Stimulated activated CD8-positive, alpha-beta memory T cell treated with anti-CD3 and anti-CD28 coated beads, Interleukin-12 subunit alpha, Interleukin-12 subunit beta, amount 100 ng/mL, for 24 hours (primary cell): Measurements from ENCODE around the gene TAF11L5.
"Not testable (repeated sequence)": the region's sequence is repeated elsewhere in the genome, so short reads cannot be mapped to it uniquely, and the experiment has no call there.

Experiments used
- DNase-seq: peaks from one replicate; pipeline ENCODE4 v3.0.0-alpha.2; 2020; ENCODE audit errors: extremely low read depth

The TAF11L5 gene

GRCh38 chr5:17524935-17525334 lies at the start of gene TAF11L5:
Gene TAF11L5, plus strand, starts transcription at chr5:17525235.
- not testable (repeated sequence) for DNase-seq

- DNase-seq = no peak
Observed at GRCh38 chr5:17477043-17477442, 48.0 kb upstream of the TAF11L5 start.

GRCh38 chr5:17477573-17478265 lies 47.3 kb upstream of the TAF11L5 start:
- DNase-seq = no peak

- DNase-seq = no peak
Observed at GRCh38 chr5:17481378-17481777, 43.7 kb upstream of the TAF11L5 start.

- no peak for DNase-seq
Observed at GRCh38 chr5:17482790-17483189, 42.2 kb upstream of the TAF11L5 start.

- not testable (repeated sequence) for DNase-seq
Observed at GRCh38 chr5:17486464-17487173, 38.4 kb upstream of the TAF11L5 start.

- no peak for DNase-seq
Observed at GRCh38 chr5:17487174-17487512, 37.9 kb upstream of the TAF11L5 start.

- DNase-seq = not testable (repeated sequence)
Observed at GRCh38 chr5:17491257-17491656, 33.8 kb upstream of the TAF11L5 start.

- no peak for DNase-seq
Observed at GRCh38 chr5:17492770-17493169, 32.3 kb upstream of the TAF11L5 start.

- DNase-seq = no peak
Observed at GRCh38 chr5:17497446-17497845, 27.6 kb upstream of the TAF11L5 start.

- DNase-seq = not testable (repeated sequence)
Observed at GRCh38 chr5:17497931-17498330, 27.1 kb upstream of the TAF11L5 start, which contains the start of gene TAF11L2. Gene TAF11L2, plus strand, starts transcription at chr5:17498231.

GRCh38 chr5:17511775-17512325 lies 13.2 kb upstream of the TAF11L5 start:
- no peak for DNase-seq

GRCh38 chr5:17517526-17517925 lies 7.5 kb upstream of the TAF11L5 start:
- DNase-seq = peak; percentile 0

- not testable (repeated sequence) for DNase-seq
Observed at GRCh38 chr5:17518067-17518466, 7.0 kb upstream of the TAF11L5 start, which contains the start of gene TAF11L3. Gene TAF11L3, plus strand, starts transcription at chr5:17518367.

GRCh38 chr5:17519508-17519907 lies 5.5 kb upstream of the TAF11L5 start:
- DNase-seq = not testable (repeated sequence)

- DNase-seq = not testable (repeated sequence)
Observed at GRCh38 chr5:17521501-17521900, 3.5 kb upstream of the TAF11L5 start, which contains the start of gene TAF11L4. Gene TAF11L4, plus strand, starts transcription at chr5:17521801.

GRCh38 chr5:17526504-17526903 lies 1.5 kb downstream of the TAF11L5 start:
- DNase-seq = not testable (repeated sequence)

GRCh38 chr5:17528369-17528768 lies 3.3 kb downstream of the TAF11L5 start, which contains the start of gene TAF11L6:
Gene TAF11L6, plus strand, starts transcription at chr5:17528669.
- DNase-seq = not testable (repeated sequence)
